A673 (cell line): ENCODE data around the gene MAT2A. TPM values are rescaled to one million over a fixed set of nuclear protein-coding genes. Genes with fewer than 3 reads are reported as not detected.
A peak's percentile ranks its signal among the peaks of the same experiment; 100 is the strongest.
"Not testable (repeated sequence)": the region's sequence is repeated elsewhere in the genome, so short reads cannot be mapped to it uniquely, and the experiment has no call there.

Experiments
- BruUV-seq: library from RNA; stranded (reverse); fragments of 400-500 nt; replicated peaks from 2 replicates; lab custom pipeline; 2021; lab: Mats Ljungman, UMichigan
- CTCF ChIA-PET: fragments of 300-600 bp; sonication (Branson Sonifier 250); formaldehyde crosslinking; loops from one replicate; lab custom pipeline; 2022; ENCODE audit warnings: antibody characterized with exemption; lab: Charles Lee
- POLR2A ChIA-PET: fragments of 300-600 bp; sonication (Branson Sonifier 250); formaldehyde crosslinking; loops from one replicate; lab custom pipeline; 2022; ENCODE audit warnings: antibody characterized with exemption; ENCODE audit not compliant: low non-redundant PET; lab: Charles Lee
- DNase-seq: peaks from one replicate; pipeline ENCODE4 v3.0.0-alpha.2; 2015; ENCODE audit warnings: low spot score
- H3K27ac ChIP-seq: fragments of 200-600 bp; sonication (generic); 2 replicates; pipeline ENCODE4 v1.5.1; 2016; ENCODE audit warnings: mixed run types, low read depth, mild to moderate bottlenecking, mixed read lengths, antibody characterized with exemption, low read length; ENCODE audit not compliant: poor library complexity, severe bottlenecking
- H3K27me3 ChIP-seq: fragments of 200-600 bp; sonication (generic); replicated peaks from 2 replicates; pipeline ENCODE4 v1.6.1; 2017; ENCODE audit warnings: mixed run types, low read depth, mild to moderate bottlenecking, mixed read lengths, antibody characterized with exemption, low read length; ENCODE audit not compliant: insufficient read depth, poor library complexity
- H3K36me3 ChIP-seq: fragments of 200-600 bp; sonication (generic); 2 replicates; pipeline ENCODE4 v1.6.1; 2016; ENCODE audit warnings: mixed run types, mild to moderate bottlenecking, mixed read lengths, antibody characterized with exemption, low read length; ENCODE audit not compliant: insufficient read depth, poor library complexity, severe bottlenecking
- H3K4me1 ChIP-seq: fragments of 200-600 bp; sonication (generic); 2 replicates; pipeline ENCODE4 v1.6.1; 2017; ENCODE audit warnings: mixed run types, mild to moderate bottlenecking, mixed read lengths, antibody characterized with exemption, low read length; ENCODE audit not compliant: insufficient read depth, poor library complexity, severe bottlenecking
- H3K4me3 ChIP-seq: fragments of 200-600 bp; sonication (generic); 2 replicates; pipeline ENCODE4 v1.5.1; 2016; ENCODE audit warnings: low read depth, mixed run types, mild to moderate bottlenecking, mixed read lengths, low read length; ENCODE audit not compliant: poor library complexity, severe bottlenecking
- H3K9me3 ChIP-seq: fragments of 200-600 bp; sonication (generic); 2 replicates; pipeline ENCODE4 v1.6.1; 2016; ENCODE audit warnings: mixed run types, low read depth, mild to moderate bottlenecking, mixed read lengths, antibody characterized with exemption, low read length; ENCODE audit not compliant: poor library complexity, severe bottlenecking
- CTCF ChIP-seq: fragments of 300-800, 200-600 bp; sonication (generic); conservative IDR thresholded peaks from 2 replicates; pipeline ENCODE4 v1.5.1; 2017; ENCODE audit warnings: low read depth, mild to moderate bottlenecking, antibody characterized with exemption, low read length, moderate library complexity, mixed read lengths
- EZH2 ChIP-seq: fragments of 200-600 bp; sonication (generic); IDR thresholded peaks from 2 replicates; pipeline ENCODE4 v1.6.1; 2017; ENCODE audit warnings: borderline replicate concordance, low read depth, mild to moderate bottlenecking, mixed read lengths, antibody characterized with exemption, low read length; ENCODE audit not compliant: poor library complexity, severe bottlenecking
- intact Hi-C: fragments of 100-400 bp; cut with micrococcal nuclease; formaldehyde crosslinking; loops from one replicate; pipeline ENCODE4 v1.10.0; 2022; ENCODE audit not compliant: unreplicated experiment
- total RNA-seq: library from RNA; stranded (reverse); gene quantifications from 2 replicates; pipeline ENCODE4 v1.2.3, GENCODE V29; 2021

The MAT2A gene
- total RNA-seq, 1 experiment from 2014 or later: 408 TPM

DNA sequence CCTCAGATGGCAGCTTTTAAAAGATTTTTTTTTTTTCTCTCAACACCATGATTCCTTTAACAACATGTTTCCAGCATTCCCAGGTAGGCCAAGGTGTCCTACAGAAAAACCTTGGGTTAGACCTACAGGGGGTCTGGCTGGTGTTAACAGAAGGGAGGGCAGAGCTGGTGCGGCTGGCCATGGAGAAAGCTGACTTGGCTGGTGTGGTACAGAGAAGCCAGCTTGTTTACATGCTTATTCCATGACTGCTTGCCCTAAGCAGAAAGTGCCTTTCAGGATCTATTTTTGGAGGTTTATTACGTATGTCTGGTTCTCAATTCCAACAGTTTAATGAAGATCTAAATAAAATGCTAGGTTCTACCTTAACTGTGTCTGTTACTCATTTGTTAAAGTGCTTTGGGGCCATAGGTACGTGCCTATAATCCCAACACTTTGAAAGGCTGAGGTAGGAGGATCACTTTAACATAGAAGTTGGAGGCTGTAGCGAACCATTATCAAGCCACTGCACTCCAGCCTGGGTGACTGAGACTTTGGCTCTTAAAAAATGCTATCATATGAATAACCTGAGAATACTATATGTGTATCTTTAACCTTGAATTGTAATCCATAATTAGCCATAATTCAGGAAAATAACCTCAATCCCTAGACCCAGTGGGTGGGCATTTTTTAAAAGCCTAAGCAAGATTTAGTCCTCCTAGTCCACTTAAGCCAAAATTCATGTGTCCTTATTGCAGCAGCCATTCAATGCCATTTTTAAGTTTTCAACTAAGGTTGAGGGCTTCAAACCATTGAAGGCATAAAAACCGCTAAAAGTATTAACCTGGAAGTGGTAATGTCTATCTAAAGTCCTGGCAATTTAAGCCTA lies 6.2 kb downstream of the MAT2A start:
- ChIA-PET CTCF (interaction anchor here (0.6 kb wide), 1 partner anchor 140 kb away, joined by 5 read pairs; no protein-coding TSS in a partner anchor), POLR2A (interaction anchor here (0.6 to 0.8 kb wide), 2 partner anchors 112 to 125 kb away, joined by 3 to 4 read pairs; no protein-coding TSS in a partner anchor)
- Histone ChIP-seq H3K27ac (peak overlapping the region; percentile 27), H3K4me1 (peaks cover 37% of the 10 kb centered on the region), H3K36me3 (peaks cover 74% of the 10 kb centered on the region)
- not testable (repeated sequence) for H3K27me3 ChIP-seq, DNase-seq, H3K9me3 ChIP-seq, H3K4me3 ChIP-seq, BruUV-seq
- intact Hi-C loops: loop anchor here (10.0 kb wide), 1 partner anchor 220 kb away; the partner anchor contains the start of gene TGOLN2

- BruUV-seq: no TSS peak
- intact Hi-C loops: loop anchor here (10.0 kb wide), 1 partner anchor 221 kb away; the partner anchor contains the start of gene TGOLN2
- peak overlapping the region; percentile 26 for H3K27ac ChIP-seq
- DNase-seq: peak; percentile 22
- no peaks in the 10 kb centered on the region for H3K9me3 ChIP-seq
- H3K4me3 ChIP-seq: no peak overlapping the region
- CTCF ChIA-PET: no interaction called here
- H3K36me3 ChIP-seq: peaks cover 74% of the 10 kb centered on the region
- POLR2A ChIA-PET: interaction anchor here (0.8 kb wide), 1 partner anchor 126 kb away, joined by 4 read pairs; no protein-coding TSS in a partner anchor
- TF ChIP-seq CTCF (no peak), EZH2 (no peak)
- H3K4me1 ChIP-seq: peaks cover 37% of the 10 kb centered on the region
- no peaks in the 10 kb centered on the region for H3K27me3 ChIP-seq
Measured at GRCh38 chr2:85545780-85546240, 6.8 kb downstream of the MAT2A start.

GRCh38 chr2:85547089-85547858 lies 8.3 kb downstream of the MAT2A start:
- no peaks in the 10 kb centered on the region for H3K27me3 ChIP-seq
- ChIA-PET CTCF (no interaction called here), POLR2A (interaction anchor here (0.7 kb wide), 2 partner anchors 48 to 151 kb away, joined by 3 read pairs; partner anchors contain the start of gene RNF181)
- H3K4me3 ChIP-seq: no peak overlapping the region
- peaks cover 74% of the 10 kb centered on the region for H3K36me3 ChIP-seq
- peak overlapping the region; percentile 35 for H3K27ac ChIP-seq
- no peak for DNase-seq
- intact Hi-C loops: loop anchor here (10.0 kb wide), 1 partner anchor 222 kb away; the partner anchor contains the start of gene TGOLN2
- peaks cover 23% of the 10 kb centered on the region for H3K4me1 ChIP-seq
- BruUV-seq: no TSS peak
- no peaks in the 10 kb centered on the region for H3K9me3 ChIP-seq
- TF ChIP-seq CTCF (no peak), EZH2 (no peak)
